HG03060 (cell line): ENCODE data around the gene MUC20.
"Not testable (repeated sequence)": the region's sequence is repeated elsewhere in the genome, so short reads cannot be mapped to it uniquely, and the experiment has no call there.

Experiments
- ATAC-seq: cut with Tn5 transposase; IDR thresholded peaks from one replicate; pipeline ENCODE4 v1.9.1; 2021; ENCODE audit warnings: low read depth, moderate number of reproducible peaks; ENCODE audit not compliant: unreplicated experiment

Gene MUC20, protein sequence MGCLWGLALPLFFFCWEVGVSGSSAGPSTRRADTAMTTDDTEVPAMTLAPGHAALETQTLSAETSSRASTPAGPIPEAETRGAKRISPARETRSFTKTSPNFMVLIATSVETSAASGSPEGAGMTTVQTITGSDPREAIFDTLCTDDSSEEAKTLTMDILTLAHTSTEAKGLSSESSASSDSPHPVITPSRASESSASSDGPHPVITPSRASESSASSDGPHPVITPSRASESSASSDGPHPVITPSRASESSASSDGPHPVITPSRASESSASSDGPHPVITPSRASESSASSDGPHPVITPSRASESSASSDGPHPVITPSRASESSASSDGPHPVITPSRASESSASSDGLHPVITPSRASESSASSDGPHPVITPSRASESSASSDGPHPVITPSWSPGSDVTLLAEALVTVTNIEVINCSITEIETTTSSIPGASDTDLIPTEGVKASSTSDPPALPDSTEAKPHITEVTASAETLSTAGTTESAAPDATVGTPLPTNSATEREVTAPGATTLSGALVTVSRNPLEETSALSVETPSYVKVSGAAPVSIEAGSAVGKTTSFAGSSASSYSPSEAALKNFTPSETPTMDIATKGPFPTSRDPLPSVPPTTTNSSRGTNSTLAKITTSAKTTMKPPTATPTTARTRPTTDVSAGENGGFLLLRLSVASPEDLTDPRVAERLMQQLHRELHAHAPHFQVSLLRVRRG

GRCh38 chr3:195720831-195721506 lies at the start of gene MUC20:
MUC20 (plus strand) TSS chr3:195720978; CDS start chr3:195721008, 30 bp downstream.
- not testable (repeated sequence) for ATAC-seq

DNA sequence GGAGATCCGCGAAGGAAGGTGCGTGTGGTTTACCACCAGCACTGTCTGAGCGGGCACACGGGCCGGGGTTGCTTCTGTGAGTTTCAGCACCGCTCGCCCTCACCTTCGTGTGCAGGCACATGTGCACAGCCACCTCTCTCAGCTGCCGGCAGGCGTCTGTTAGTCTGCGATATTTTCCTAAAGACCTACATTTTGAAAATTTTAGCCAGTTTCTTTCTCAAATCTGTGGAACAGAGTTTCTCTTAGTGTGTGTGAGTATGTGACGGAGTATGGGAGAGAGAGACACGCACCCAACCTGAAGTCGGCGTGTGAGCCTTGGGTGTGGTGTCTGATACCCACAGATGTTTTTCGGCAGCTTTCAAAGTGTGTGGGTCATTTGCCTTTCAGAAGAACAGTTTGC lies 49.5 kb upstream of the MUC20 start:
- ATAC-seq, result not testable (repeated sequence)

DNA sequence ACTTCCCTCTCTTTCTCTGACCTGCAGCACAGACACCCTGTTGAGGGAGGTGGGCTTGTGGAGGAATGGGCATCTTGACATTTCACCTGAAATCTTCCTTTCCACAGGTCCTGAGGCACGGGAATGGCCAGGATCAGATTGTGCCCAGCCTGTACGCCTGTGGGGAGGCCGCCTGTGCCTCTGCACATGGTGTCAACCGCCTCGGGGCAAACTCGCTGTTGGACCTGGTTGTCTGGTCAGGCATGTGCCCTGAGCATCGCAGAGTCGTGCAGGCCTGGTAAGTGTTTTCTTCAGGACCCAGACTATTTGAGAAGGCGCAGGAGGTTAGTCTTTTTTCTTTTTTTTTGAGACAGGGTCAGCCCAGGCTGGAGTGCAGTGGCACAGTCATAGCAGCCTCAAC lies 47.1 kb upstream of the MUC20 start:
- ATAC-seq, result not testable (repeated sequence)

GRCh38 chr3:195678391-195679015 lies 42.3 kb upstream of the MUC20 start:
- not testable (repeated sequence) for ATAC-seq

GRCh38 chr3:195680690-195681089 lies 40.1 kb upstream of the MUC20 start:
- ATAC-seq, result not testable (repeated sequence)

DNA sequence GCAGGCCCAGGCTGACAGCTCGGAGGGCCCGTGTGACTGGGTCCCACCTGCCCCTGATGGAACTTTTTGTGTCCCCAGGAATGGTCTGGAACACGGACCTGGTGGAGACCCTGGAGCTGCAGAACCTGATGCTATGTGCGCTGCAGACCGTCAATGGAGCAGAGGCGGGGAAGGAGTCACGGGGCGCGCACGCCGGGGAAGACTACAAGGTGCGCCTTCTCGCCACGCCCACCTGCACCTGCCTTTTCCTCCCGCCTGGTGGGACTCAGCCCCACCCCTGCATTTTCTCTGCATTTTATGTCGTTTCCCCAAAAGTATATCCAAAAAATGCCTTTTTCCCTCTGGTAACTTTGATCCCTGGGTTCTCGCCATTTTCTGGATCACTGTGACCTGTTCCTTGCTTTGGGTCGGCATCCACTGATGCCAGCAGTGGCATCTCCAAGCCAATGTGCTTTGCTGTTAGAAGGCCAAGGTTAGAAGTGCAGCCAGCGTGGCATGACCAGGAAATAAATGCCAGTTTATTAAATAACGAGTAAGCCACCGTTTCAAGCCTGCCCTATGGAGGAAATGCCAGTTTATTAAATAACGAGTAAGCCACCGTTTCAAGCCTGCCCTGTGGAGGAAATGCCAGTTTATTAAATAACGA lies 39.2 kb upstream of the MUC20 start:
- ATAC-seq, result not testable (repeated sequence)

DNA sequence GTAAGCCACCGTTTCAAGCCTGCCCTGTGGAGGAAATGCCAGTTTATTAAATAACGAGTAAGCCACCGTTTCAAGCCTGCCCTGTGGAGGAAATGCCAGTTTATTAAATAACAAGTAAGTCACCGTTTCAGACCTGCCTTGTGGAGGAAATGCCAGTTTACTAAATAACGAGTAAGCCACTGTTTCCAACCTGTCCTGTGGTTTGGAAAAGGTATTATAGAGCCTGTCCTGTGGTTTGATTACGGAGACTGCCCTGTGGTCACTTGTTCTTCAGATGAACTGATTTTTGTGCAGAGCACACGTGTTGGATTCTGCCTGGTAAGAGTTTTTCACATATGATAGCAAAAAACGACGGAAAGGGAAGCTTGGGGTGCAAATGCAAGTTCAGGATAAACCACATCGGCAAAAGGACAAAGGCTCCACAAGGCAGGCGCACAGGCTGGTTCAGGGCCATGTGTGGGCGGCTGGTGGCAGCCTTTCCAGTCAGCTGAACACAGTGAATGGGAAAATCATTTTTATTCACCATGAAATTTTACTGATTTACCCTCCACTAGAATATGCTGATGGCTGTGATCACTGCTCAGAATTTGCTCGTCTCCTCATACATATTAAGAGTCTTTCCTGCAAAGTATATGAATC lies 38.6 kb upstream of the MUC20 start:
- not testable (repeated sequence) for ATAC-seq

- ATAC-seq, result not testable (repeated sequence)
Observed at GRCh38 chr3:195683722-195684526, 36.9 kb upstream of the MUC20 start.

DNA sequence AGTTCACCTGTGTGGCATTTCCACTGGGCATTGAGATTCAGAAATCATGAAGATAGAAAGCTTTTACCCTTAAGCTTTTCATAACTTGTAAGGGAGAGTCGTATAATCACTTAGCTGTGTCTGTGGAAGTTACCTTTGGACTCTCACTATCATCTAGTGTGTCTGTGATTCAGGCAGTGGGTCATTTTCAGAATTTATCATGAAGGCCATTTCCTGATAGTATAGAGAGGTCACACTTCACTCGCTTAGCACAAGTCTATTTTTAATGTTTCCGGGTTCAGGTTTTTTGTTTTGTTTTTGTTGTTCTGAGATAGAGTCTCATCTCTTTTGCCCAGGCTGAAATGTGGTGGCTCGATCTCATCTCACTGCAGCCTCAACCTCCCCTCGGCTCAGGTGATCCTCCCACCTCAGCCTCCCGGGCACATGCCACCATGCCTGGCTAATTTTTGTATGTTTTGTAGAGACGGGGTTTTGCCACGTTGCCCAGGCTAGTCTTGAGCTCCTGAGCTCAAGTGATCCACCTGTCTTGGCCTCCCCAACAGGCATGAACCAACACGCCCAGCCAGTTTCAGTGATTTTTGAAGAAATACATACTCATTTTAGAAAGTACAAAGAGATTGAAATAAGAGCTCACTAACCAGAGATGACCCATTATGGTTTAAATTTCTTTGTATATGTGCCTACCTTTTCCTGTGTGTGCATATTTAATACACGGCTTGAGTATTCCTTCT lies 36.1 kb upstream of the MUC20 start:
- ATAC-seq, result not testable (repeated sequence)

DNA sequence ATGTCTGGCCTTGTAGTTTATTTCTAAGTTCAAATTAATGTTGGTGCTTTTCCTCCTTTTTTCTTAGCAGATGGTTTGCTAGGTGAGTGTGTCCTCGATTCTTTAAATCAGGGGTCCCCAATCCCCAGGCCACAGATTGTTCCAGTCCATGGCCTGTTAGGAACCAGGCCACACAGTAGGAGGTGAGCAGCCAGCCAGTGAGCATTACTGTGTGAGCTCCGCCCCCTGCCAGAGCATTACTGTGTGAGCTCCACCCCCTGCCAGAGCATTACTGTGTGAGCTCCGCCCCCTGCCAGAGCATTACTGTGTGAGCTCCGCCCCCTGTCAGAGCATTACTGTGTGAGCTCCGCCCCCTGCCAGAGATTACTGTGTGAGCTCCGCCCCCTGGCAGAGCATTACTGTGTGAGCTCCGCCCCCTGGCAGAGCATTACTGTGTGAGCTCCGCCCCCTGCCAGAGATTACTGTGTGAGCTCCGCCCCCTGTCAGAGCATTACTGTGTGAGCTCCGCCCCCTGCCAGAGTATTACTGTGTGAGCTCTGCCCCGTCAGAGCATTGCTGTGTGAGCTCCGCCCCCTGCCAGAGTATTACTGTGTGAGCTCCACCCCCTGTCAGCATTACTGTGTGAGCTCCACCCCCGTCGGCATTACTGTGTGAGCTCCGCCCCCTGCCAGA lies 34.1 kb upstream of the MUC20 start:
- not testable (repeated sequence) for ATAC-seq

DNA sequence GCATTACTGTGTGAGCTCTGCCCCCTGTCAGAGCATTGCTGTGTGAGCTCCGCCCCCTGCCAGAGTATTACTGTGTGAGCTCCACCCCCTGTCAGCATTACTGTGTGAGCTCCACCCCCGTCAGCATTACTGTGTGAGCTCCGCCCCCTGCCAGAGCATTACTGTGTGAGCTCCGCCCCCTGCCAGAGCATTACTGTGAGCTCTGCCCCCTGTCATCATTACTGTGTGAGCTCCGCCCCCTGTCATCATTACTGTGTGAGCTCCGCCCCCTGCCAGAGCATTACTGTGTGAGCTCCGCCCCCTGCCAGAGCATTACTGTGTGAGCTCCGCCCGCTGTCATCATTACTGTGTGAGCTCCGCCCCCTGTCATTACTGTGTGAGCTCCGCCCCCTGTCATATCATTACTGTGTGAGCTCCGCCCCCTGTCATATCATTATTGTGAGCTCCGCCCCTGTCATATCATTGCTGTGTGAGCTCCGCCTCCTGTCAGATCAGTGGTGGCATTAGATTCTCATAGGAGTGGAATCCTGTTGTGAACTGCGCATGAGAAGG lies 33.5 kb upstream of the MUC20 start:
- not testable (repeated sequence) for ATAC-seq

DNA sequence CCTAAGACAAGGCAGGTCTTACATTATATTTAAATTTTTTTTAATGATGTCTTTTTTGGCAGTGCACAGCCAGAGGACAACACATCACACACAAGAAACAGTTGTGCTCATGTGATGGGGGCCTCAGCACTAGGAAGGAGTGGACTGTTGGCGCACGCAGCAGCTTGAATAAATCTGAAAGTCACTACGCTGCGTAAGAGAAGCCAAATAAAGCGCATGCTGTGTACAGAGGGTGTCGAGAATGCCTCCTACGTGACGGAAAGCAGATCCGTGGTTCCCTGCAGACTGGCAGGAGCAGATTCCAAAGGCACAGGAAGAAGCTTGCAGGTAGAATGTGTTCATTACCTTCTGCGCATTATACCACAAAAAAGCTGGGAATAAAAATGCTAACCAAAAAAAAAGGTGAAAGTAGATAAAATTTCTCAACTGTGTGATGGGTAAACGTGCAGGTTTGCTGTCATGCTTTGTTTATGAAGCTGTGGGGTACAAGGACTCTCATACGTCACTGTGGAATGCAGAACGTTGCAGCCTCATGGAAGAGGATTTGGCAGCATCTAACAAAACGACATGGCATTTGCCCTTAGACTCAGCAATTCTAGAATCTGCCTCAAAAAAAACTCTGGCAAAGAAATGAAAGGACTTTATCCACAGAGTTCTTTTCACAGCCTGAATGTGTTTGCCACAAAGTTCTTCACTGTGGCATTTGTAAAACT lies 32.2 kb upstream of the MUC20 start:
- ATAC-seq, result not testable (repeated sequence)

GRCh38 chr3:195689184-195690070 lies 31.4 kb upstream of the MUC20 start:
- not testable (repeated sequence) for ATAC-seq

- no peak for ATAC-seq
Observed at GRCh38 chr3:195690951-195691350, 29.8 kb upstream of the MUC20 start.

- not testable (repeated sequence) for ATAC-seq
Observed at GRCh38 chr3:195691596-195692353, 29.0 kb upstream of the MUC20 start.
